Activated naive CD8-positive, alpha-beta T cell treated with anti-CD3 and anti-CD28 coated beads, Interleukin-2, amount 50 U/mL, for 16 hours (primary cell): ENCODE data around the gene PLCB4.
"Not testable (repeated sequence)": the region's sequence is repeated elsewhere in the genome, so short reads cannot be mapped to it uniquely, and the experiment has no call there.

Experiments
- DNase-seq: peaks from one replicate; pipeline ENCODE4 v3.0.0-alpha.2; 2020; ENCODE audit warnings: low read depth, low spot score

PLCB4 gene

GRCh38 chr20:9141921-9142320, 73.0 kb downstream of the PLCB4 start:
- DNase-seq: no peak

DNA sequence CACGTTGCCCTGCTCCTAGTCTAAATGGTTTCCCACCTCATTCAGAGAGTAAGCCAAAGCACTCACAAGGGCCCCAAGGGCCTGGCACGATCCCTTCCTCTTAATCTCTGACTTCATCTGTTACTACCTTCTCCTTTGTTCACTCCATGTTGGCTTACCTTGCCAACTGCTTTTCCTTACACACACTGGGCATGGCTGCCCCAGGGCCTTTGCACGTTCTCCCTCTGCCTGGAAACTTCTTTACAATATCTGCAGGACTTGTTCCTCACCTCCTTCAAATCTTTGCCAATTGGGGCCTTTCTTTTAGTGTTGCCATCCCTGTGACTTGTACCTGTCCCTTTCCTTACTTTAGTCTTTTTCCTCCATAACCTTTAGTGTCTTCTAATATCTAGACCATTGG, 73.9 kb downstream of the PLCB4 start:
- DNase-seq: no peak

GRCh38 chr20:9143926-9144325, 75.0 kb downstream of the PLCB4 start:
- DNase-seq: no peak

DNA sequence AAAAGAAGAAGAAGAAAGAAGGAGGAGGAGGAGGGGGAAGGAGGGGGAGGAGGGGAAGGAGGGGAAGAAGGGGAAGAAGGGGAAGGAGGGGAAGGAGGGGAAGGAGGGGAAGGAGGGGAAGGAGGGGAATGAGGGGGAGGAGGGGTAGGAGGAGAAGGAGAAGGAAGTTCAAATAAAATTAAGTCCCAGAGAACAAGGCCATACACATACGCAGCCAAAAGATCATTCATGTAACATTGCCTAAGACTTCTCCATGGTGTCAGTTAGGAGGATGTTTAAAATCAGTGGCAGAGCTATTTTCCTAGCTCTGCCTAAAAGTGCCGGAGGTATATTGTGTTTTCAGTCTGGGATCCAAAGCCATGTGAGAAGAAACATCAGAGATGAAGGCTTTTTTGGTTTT, 75.8 kb downstream of the PLCB4 start:
- DNase-seq: no peak

GRCh38 chr20:9145142-9145541, 76.3 kb downstream of the PLCB4 start:
- DNase-seq: no peak

DNA sequence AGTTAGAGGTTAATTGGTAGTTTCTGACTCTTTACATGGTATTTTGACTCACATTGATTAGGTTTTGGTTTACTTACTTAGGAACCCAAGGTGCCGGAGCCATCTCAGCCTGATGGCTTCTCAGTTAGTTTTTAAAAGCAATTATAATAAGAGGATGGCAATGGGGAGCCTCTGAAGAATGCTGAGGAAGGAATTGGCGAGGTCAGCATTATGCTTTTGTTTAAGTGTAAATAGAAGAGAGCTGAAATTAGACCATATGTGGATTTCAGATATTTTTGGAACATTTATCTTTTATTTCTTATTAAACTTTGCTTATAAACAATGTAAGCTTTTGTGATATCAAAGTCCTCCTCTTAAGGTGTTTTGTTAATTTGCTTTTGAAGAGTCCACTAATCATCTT, 77.8 kb downstream of the PLCB4 start:
- DNase-seq: no peak

- DNase-seq: no peak
Measured at GRCh38 chr20:9147547-9148024, 78.7 kb downstream of the PLCB4 start.

DNA sequence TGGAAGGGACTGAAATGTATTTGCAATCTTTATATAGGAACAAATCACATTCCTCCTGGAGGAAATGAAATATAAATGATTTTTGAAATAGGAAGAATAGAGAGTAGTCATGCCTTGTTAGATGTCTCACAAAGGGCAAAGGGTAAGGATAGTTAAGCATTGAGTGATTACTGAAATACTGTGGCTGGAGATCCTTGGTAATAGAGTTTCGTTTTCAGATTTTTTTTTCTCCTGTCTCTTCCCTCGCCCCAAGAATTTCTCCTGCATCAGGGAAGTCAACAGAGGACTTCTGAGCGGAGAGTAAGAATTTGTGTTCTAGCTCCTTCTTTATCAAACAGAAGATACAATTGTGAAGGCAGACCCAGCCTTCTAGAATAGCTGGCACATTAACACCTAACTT, 79.4 kb downstream of the PLCB4 start:
- no peak for DNase-seq

- no peak for DNase-seq
Measured at GRCh38 chr20:9149087-9149486, 80.2 kb downstream of the PLCB4 start.

- no peak for DNase-seq
Measured at GRCh38 chr20:9149796-9150195, 80.9 kb downstream of the PLCB4 start.

DNA sequence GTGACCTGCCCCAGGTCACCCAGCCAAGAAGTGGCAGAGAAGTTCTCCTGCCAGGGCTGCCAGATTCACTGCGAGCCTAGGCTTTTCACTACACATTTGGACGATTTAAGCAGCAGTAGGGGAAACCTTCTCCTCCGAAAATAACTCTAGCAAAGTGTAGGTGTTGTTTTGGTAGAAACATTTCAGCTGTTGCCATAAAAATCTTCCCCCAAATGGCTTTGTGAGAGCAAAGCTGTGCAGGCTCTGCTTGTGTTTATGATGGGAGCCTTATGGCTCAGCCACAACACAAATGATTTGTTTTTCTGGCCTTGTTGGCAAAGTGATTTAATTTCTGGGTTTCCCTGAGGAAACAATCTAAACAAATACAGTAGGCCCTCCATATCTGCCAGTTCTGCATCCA, 81.8 kb downstream of the PLCB4 start:
- no peak for DNase-seq

DNA sequence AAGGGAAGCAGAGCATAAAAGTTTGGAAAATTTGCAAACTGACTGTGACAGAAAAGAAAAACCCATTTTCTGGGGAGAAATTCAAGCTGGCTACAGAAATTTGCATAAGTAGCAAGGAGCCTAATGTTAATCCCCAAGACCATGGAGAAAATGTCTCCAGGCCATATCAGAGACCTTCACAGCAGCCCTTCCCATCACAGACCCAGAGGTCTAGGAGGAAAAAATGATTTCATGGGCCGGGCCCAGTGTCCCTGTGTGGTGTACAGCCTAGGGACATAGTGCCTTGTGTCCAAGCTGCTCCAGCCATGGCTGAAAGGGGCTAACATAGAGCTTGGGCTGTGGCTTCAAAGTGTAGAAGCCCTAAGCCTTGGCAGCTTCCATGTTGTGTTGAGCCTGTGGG, 83.3 kb downstream of the PLCB4 start:
- not testable (repeated sequence) for DNase-seq

GRCh38 chr20:9154464-9155024, 85.7 kb downstream of the PLCB4 start:
- DNase-seq: no peak

DNA sequence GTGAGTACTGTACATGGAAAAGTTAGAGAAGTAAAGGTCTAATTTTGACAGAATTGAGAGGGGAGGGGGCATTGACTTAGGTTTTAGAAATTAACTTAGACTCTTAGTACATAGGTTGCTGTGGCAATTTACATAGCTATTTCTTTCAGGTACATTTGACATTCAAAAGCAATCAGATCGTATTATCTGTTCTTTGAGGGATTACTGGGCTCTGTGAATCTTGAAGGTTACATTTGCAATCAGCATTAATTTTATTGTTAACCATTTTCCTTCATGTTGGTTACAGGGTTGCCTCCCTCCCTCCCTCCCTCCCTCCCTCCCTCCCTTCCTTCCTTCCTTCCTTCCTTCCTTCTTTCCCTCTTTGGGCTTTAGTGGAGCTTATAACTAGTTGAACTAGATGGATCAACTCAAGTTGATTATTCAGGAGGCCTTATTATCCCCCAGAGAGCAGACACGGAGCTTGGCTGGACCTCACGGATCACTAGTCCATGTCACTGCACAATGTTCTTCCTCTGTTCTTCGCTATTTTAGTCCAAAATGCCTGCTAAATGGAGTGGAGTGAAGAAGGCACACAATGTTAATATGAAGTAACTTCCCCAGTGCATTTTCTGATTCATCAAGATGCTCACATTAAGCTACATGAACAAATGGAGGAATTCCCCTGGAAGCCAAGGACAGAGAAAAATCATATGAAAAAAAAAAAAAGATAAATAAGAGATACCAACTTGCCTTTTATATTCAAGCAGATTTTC, 87.8 kb downstream of the PLCB4 start:
- no peak for DNase-seq

- DNase-seq: no peak
Measured at GRCh38 chr20:9160331-9160730, 91.4 kb downstream of the PLCB4 start.

DNA sequence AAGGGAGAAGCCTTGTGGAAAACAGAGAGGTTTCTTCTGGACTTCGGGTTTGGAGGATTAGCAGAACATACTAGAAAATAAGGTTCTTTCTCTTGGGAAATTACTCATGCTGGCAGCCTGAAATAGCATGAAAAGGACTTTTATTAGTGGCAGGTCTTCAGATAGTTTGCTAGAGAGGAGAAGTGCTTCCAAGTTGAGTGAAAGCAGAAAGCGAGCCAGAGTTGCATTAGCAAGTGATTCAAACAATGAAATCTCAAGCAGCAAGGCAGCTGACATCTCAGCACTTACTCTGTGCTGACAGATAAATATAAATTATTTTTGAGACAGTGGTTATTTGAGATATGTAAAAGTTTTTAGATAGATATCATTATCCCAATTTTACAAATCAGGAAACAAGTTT, 91.9 kb downstream of the PLCB4 start:
- no peak for DNase-seq

DNA sequence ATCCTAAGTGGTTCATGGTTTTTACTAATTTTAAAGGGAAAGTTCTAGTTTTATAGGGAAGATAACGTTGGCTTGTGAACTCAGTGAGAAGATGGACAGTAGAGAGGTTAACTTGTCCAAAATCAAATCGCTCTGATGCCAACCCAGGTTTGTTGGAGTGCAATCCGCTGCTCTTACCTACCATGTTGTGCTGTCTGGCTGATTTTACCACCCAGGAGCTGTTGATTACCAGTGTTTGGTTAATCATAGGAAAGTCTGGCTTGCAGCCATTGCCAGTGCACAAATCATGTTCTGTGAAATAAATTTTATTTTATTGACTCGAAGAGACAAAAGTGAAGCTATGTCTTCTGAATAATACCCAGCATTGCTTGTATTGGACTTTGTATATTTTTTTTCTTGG, 92.4 kb downstream of the PLCB4 start:
- no peak for DNase-seq

GRCh38 chr20:9163251-9163650, 94.4 kb downstream of the PLCB4 start:
- no peak for DNase-seq

- DNase-seq: no peak
Measured at GRCh38 chr20:9163995-9164394, 95.1 kb downstream of the PLCB4 start.

DNA sequence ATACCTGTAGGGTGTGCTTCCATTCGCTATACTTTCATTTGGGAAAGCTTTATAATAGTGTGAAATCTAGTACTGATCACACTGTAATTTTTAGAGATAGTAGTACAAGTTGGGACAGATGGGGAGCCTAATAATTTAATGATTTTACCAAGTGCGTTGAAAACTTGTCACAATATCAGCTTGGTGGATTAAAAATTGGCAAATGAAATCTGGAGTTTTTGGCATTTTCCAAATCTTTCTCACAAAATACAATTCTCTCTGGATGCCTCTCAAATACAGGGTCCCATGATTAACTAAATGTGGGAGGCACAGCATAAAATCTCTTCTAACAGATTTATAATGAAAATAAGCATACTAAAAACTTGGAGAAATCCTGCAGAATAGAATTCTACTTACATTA, 96.4 kb downstream of the PLCB4 start:
- DNase-seq: no peak

- DNase-seq: no peak
Measured at GRCh38 chr20:9166153-9166780, 97.4 kb downstream of the PLCB4 start.

GRCh38 chr20:9169409-9169808, 100.5 kb downstream of the PLCB4 start:
- DNase-seq: no peak

GRCh38 chr20:9172851-9173250, 104.0 kb downstream of the PLCB4 start:
- DNase-seq: no peak
